ENCODE measurements around the gene MSTN. TPM values are rescaled to one million over a fixed set of nuclear protein-coding genes. Genes with fewer than 3 reads are reported as not detected.

MSTN gene
- total and polyA plus RNA-seq, 5 donors from 2014 or later: not detected

DNA sequence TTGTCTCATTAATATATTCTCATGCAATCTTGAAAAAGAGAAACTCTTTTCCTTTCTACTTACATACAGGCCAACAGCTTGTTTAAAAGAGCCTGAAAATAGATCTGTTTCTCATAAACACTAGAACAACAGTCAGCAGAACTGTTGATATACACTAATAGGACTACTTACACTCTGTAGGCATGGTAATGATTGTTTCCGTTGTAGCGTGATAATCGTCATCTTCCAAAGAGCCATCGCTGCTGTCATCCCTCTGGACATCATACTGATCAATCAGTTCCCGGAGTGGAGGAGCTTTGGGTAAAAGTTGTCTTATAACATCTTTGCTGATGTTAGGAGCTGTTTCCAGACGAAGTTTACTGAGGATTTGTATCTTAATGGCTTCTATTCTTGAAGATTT, 476 bp downstream of the MSTN start:
- H3K9me3 Mint-ChIP-seq: no peaks in the 10 kb centered on the region
- no peaks in the 10 kb centered on the region for H3K36me3 Mint-ChIP-seq
- H3K4me1 Mint-ChIP-seq: no peaks in the 10 kb centered on the region
- H3K36me3 ChIP-seq (ENCODE audit: control insufficient read depth, insufficient read depth, low read length): no peaks in the 10 kb centered on the region
- no peak for DNase-seq
- H3K4me1 ChIP-seq (ENCODE audit: control insufficient read depth, insufficient read depth, low read length, poor library complexity, severe bottlenecking): no peaks in the 10 kb centered on the region
- peak overlapping the region in 1 of 4 donors; percentile 27 for H3K4me3 Mint-ChIP-seq
- H3K4me3 ChIP-seq (ENCODE audit: low read depth, low read length): no peak overlapping the region
- no peaks in the 10 kb centered on the region for H3K27me3 ChIP-seq (ENCODE audit: control insufficient read depth, insufficient read depth, low read length)
- H3K27me3 Mint-ChIP-seq: peaks cover 9% of the 10 kb centered on the region
- ATAC-seq (ENCODE audit: low read depth in 2 of 2): no peak
- no peak overlapping the region for H3K27ac ChIP-seq (ENCODE audit: insufficient read depth, low read length, poor library complexity, severe bottlenecking)
- H3K27ac Mint-ChIP-seq: peak overlapping the region in 1 of 3 donors; percentile 25
- no peaks in the 10 kb centered on the region for H3K9me3 ChIP-seq (ENCODE audit: control insufficient read depth in 2 of 2, low read length in 2 of 2)

DNA sequence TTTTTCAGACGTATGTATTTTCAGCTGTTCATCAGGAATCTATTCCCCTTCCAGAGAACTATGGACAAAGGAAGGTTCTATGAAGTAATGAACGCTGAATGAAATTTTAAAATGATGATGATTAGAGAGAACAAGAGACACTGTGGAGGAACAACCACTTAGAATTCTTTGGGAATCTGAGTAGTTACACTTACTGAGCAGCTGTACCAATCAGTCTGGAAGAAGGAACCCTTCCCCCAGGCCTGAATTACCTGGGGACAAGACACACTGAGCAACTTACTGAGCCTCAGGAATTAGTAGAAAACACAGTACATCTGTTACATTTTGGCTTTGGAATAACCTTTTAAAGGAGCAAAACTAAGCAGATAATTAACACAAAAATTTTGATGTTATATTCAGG, 1.9 kb downstream of the MSTN start:
- H3K9me3 ChIP-seq (ENCODE audit: control insufficient read depth in 2 of 2, low read length in 2 of 2): no peaks in the 10 kb centered on the region
- H3K4me3 ChIP-seq (ENCODE audit: low read depth, low read length): no peak overlapping the region
- H3K27me3 Mint-ChIP-seq: peaks cover 9% of the 10 kb centered on the region
- no peak overlapping the region for H3K27ac ChIP-seq (ENCODE audit: insufficient read depth, low read length, poor library complexity, severe bottlenecking)
- H3K4me1 ChIP-seq (ENCODE audit: control insufficient read depth, insufficient read depth, low read length, poor library complexity, severe bottlenecking): no peaks in the 10 kb centered on the region
- no peaks in the 10 kb centered on the region for H3K9me3 Mint-ChIP-seq
- no peak for DNase-seq
- H3K4me1 Mint-ChIP-seq: no peaks in the 10 kb centered on the region
- no peak for ATAC-seq (ENCODE audit: low read depth in 2 of 2)
- H3K4me3 Mint-ChIP-seq: no peak overlapping the region
- no peaks in the 10 kb centered on the region for H3K27me3 ChIP-seq (ENCODE audit: control insufficient read depth, insufficient read depth, low read length)
- H3K36me3 Mint-ChIP-seq: no peaks in the 10 kb centered on the region
- no peaks in the 10 kb centered on the region for H3K36me3 ChIP-seq (ENCODE audit: control insufficient read depth, insufficient read depth, low read length)
- H3K27ac Mint-ChIP-seq: no peak overlapping the region

DNA sequence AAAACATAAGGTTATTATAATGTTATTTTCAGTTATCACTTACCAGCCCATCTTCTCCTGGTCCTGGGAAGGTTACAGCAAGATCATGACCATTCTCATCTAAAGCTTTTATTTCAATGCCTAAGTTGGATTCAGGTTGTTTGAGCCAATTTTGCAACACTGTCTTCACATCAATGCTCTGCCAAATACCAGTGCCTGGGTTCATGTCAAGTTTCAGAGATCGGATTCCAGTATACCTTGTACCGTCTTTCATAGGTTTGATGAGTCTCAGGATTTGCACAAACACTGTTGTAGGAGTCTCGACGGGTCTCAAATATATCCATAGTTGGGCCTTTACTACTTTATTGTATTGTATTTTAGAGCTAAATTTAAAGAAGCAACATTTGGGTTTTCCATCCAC, 2.5 kb downstream of the MSTN start:
- H3K4me3 Mint-ChIP-seq: no peak overlapping the region
- Histone ChIP-seq H3K9me3 (ENCODE audit: control insufficient read depth in 2 of 2, low read length in 2 of 2) (no peaks in the 10 kb centered on the region), H3K4me3 (ENCODE audit: low read depth, low read length) (no peak overlapping the region), H3K27me3 (ENCODE audit: control insufficient read depth, insufficient read depth, low read length) (no peaks in the 10 kb centered on the region), H3K4me1 (ENCODE audit: control insufficient read depth, insufficient read depth, low read length, poor library complexity, severe bottlenecking) (no peaks in the 10 kb centered on the region), H3K36me3 (ENCODE audit: control insufficient read depth, insufficient read depth, low read length) (no peaks in the 10 kb centered on the region), H3K27ac (ENCODE audit: insufficient read depth, low read length, poor library complexity, severe bottlenecking) (no peak overlapping the region)
- peak overlapping the region in 1 of 3 donors; percentile 60 for H3K27ac Mint-ChIP-seq
- no peaks in the 10 kb centered on the region for H3K36me3 Mint-ChIP-seq
- no peaks in the 10 kb centered on the region for H3K9me3 Mint-ChIP-seq
- peaks cover 9% of the 10 kb centered on the region for H3K27me3 Mint-ChIP-seq
- no peak for DNase-seq
- no peaks in the 10 kb centered on the region for H3K4me1 Mint-ChIP-seq
- no peak for ATAC-seq (ENCODE audit: low read depth in 2 of 2)

DNA sequence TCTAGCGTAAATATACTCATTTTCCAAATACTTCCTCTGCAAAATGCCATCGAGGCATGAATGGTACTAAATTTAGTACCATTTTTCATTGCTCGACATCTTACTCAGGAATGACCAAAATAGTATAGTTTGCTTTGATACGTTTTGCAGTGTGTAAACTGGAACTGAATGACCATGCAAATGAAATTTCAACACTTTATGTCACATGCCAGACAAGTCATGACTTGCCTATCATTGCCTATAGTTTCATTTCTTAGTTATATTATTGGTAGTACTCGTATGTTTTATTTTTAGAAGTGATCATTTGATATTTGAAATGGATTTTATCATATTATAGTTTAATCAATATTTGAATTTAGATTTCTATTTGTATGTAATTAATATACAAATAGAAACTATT, 9.1 kb downstream of the MSTN start:
- Histone ChIP-seq H3K27me3 (ENCODE audit: control insufficient read depth, insufficient read depth, low read length) (peaks cover 2% of the 10 kb centered on the region), H3K9me3 (ENCODE audit: control insufficient read depth in 2 of 2, low read length in 2 of 2) (no peaks in the 10 kb centered on the region), H3K36me3 (ENCODE audit: control insufficient read depth, insufficient read depth, low read length) (no peaks in the 10 kb centered on the region), H3K4me3 (ENCODE audit: low read depth, low read length) (no peak overlapping the region), H3K4me1 (ENCODE audit: control insufficient read depth, insufficient read depth, low read length, poor library complexity, severe bottlenecking) (no peaks in the 10 kb centered on the region), H3K27ac (ENCODE audit: insufficient read depth, low read length, poor library complexity, severe bottlenecking) (no peak overlapping the region)
- Mint-ChIP-seq H3K27me3 (peaks cover 15% of the 10 kb centered on the region), H3K36me3 (no peaks in the 10 kb centered on the region), H3K4me1 (no peaks in the 10 kb centered on the region), H3K4me3 (no peak overlapping the region), H3K9me3 (no peaks in the 10 kb centered on the region), H3K27ac (no peak overlapping the region)
- no peak for ATAC-seq (ENCODE audit: low read depth in 2 of 2)
- DNase-seq: no peak

DNA sequence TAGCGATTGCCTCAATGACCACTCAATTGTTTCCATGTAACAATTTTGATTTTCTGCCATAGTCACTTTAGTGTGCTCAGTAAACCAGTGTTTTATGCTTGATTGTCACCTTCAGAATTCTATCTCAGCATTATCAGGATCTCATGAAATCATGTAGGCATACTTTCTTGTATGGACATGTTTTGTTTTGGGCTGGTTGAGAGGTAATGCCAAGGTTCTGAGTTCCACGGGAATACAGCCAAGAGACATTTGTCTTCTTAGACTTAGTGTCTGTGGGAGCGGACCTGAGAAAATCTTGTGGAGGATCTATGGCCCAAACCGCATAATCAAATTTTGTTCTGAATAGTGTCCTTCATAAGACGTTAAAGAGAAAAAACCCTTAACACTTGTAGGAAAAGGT, 10.2 kb downstream of the MSTN start:
- H3K4me3 Mint-ChIP-seq: no peak overlapping the region
- no peak overlapping the region for H3K27ac Mint-ChIP-seq
- no peak for DNase-seq
- Histone ChIP-seq H3K4me3 (ENCODE audit: low read depth, low read length) (no peak overlapping the region), H3K4me1 (ENCODE audit: control insufficient read depth, insufficient read depth, low read length, poor library complexity, severe bottlenecking) (no peaks in the 10 kb centered on the region), H3K9me3 (ENCODE audit: control insufficient read depth in 2 of 2, low read length in 2 of 2) (no peaks in the 10 kb centered on the region), H3K27ac (ENCODE audit: insufficient read depth, low read length, poor library complexity, severe bottlenecking) (no peak overlapping the region), H3K36me3 (ENCODE audit: control insufficient read depth, insufficient read depth, low read length) (no peaks in the 10 kb centered on the region), H3K27me3 (ENCODE audit: control insufficient read depth, insufficient read depth, low read length) (peaks cover 2% of the 10 kb centered on the region)
- no peaks in the 10 kb centered on the region for H3K36me3 Mint-ChIP-seq
- H3K27me3 Mint-ChIP-seq: peaks cover 24% of the 10 kb centered on the region
- ATAC-seq (ENCODE audit: low read depth in 2 of 2): no peak
- H3K4me1 Mint-ChIP-seq: no peaks in the 10 kb centered on the region
- no peaks in the 10 kb centered on the region for H3K9me3 Mint-ChIP-seq

DNA sequence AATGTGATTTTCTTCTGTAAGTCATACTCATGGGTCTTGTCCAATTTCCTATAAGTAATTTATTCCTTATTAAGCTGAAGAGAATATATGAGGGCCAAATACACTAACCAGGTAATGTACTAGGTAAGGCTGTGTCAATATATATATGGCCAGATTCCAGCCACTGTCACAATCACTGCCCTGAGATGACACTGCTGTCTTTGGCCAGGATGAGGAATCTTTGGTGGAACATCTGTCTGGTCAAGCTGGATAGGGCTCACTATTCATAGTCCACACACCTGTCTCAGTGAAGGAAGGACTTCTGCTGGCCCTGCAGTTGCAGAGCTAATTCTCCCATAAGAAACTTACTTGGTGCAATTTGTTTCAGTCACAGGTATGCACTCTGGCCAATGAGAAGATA, 11.3 kb downstream of the MSTN start:
- Histone ChIP-seq H3K4me3 (ENCODE audit: low read depth, low read length) (no peak overlapping the region), H3K27me3 (ENCODE audit: control insufficient read depth, insufficient read depth, low read length) (peaks cover 6% of the 10 kb centered on the region), H3K9me3 (ENCODE audit: control insufficient read depth in 2 of 2, low read length in 2 of 2) (no peaks in the 10 kb centered on the region), H3K36me3 (ENCODE audit: control insufficient read depth, insufficient read depth, low read length) (no peaks in the 10 kb centered on the region), H3K4me1 (ENCODE audit: control insufficient read depth, insufficient read depth, low read length, poor library complexity, severe bottlenecking) (no peaks in the 10 kb centered on the region), H3K27ac (ENCODE audit: insufficient read depth, low read length, poor library complexity, severe bottlenecking) (no peak overlapping the region)
- Mint-ChIP-seq H3K4me3 (no peak overlapping the region), H3K27me3 (peaks cover 28% of the 10 kb centered on the region), H3K4me1 (no peaks in the 10 kb centered on the region), H3K9me3 (peaks cover 0 to 2% (median 0%) of the 10 kb centered on the region in 7 donors), H3K27ac (no peak overlapping the region), H3K36me3 (no peaks in the 10 kb centered on the region)
- ATAC-seq (ENCODE audit: low read depth in 2 of 2): no peak
- DNase-seq: no peak

DNA sequence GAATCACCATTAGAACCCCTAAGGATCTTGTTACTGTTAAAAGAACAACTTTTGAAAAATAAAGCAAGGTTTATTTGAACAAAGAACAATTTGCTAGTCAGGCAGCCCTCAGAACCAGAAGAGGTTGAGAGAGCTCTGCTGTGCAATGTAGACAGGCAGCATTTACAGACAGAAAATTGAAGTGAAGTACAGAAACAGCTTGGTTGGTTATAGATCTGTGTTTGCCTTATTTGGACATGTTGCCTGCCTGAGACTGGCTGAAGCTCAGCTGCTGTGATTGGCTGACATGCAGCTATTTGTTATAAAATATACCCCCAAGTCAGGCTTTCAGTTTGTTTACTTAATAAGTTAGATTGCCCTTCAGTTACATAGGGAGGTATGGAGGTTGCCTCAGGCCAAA, 12.5 kb downstream of the MSTN start:
- H3K4me1 Mint-ChIP-seq: no peaks in the 10 kb centered on the region
- ATAC-seq (ENCODE audit: low read depth in 2 of 2) (no peak), DNase-seq (no peak)

DNA sequence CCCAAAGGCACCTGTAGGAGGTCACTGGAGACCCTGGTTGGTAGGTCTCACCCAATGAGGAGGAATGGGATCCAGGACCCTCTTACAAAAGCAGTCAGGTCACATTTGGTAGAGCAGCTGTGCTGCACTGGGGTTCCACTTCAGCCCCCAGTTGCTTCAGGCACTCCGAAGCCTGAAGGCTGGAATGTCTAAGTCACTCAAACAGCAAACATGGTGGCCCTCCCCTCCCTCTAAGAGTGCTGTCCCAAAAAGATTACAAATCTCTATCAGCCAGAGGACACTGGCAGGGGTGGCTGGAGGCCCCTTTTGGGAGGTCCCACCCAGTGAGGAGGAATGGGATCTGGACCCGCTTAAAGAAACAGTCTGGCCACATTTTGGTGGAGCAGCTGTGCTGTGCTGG, 17.7 kb downstream of the MSTN start:
- DNase-seq (no peak), ATAC-seq (ENCODE audit: low read depth in 2 of 2) (no peak)
- no peaks in the 10 kb centered on the region for H3K9me3 ChIP-seq (ENCODE audit: control insufficient read depth in 2 of 2, low read length in 2 of 2)
- H3K27me3 Mint-ChIP-seq: peaks cover 28% of the 10 kb centered on the region
- peaks cover 13% of the 10 kb centered on the region for H3K27me3 ChIP-seq (ENCODE audit: control insufficient read depth, insufficient read depth, low read length)
- H3K4me3 ChIP-seq (ENCODE audit: low read depth, low read length): no peak overlapping the region
- peaks cover 0 to 4% (median 0%) of the 10 kb centered on the region in 7 donors for H3K9me3 Mint-ChIP-seq
- H3K4me1 Mint-ChIP-seq: no peaks in the 10 kb centered on the region
- no peak overlapping the region for H3K27ac ChIP-seq (ENCODE audit: insufficient read depth, low read length, poor library complexity, severe bottlenecking)
- no peak overlapping the region for H3K27ac Mint-ChIP-seq
- H3K36me3 ChIP-seq (ENCODE audit: control insufficient read depth, insufficient read depth, low read length): no peaks in the 10 kb centered on the region
- H3K36me3 Mint-ChIP-seq: no peaks in the 10 kb centered on the region
- no peaks in the 10 kb centered on the region for H3K4me1 ChIP-seq (ENCODE audit: control insufficient read depth, insufficient read depth, low read length, poor library complexity, severe bottlenecking)
- no peak overlapping the region for H3K4me3 Mint-ChIP-seq

More for the DNA sequence above, 12.5 kb downstream of the MSTN start:
- Histone ChIP-seq H3K4me1 (ENCODE audit: control insufficient read depth, insufficient read depth, low read length, poor library complexity, severe bottlenecking) (no peaks in the 10 kb centered on the region), H3K27ac (ENCODE audit: insufficient read depth, low read length, poor library complexity, severe bottlenecking) (no peak overlapping the region), H3K27me3 (ENCODE audit: control insufficient read depth, insufficient read depth, low read length) (peaks cover 6% of the 10 kb centered on the region), H3K9me3 (ENCODE audit: control insufficient read depth in 2 of 2, low read length in 2 of 2) (no peaks in the 10 kb centered on the region), H3K36me3 (ENCODE audit: control insufficient read depth, insufficient read depth, low read length) (no peaks in the 10 kb centered on the region), H3K4me3 (ENCODE audit: low read depth, low read length) (no peak overlapping the region)
- H3K4me3 Mint-ChIP-seq: no peak overlapping the region
- no peak overlapping the region for H3K27ac Mint-ChIP-seq
- H3K9me3 Mint-ChIP-seq: peaks cover 0 to 2% (median 0%) of the 10 kb centered on the region in 7 donors
- H3K36me3 Mint-ChIP-seq: no peaks in the 10 kb centered on the region
- H3K27me3 Mint-ChIP-seq: peaks cover 28% of the 10 kb centered on the region
